HG03521 (cell line): ENCODE data around the gene RAB21.
"Not testable (repeated sequence)": the region's sequence is repeated elsewhere in the genome, so short reads cannot be mapped to it uniquely, and the experiment has no call there.

Experiments
- ATAC-seq: cut with Tn5 transposase; IDR thresholded peaks from one replicate; pipeline ENCODE4 v1.9.1; 2021; ENCODE audit warnings: mild to moderate bottlenecking, moderate library complexity; ENCODE audit not compliant: unreplicated experiment

RAB21 gene

DNA sequence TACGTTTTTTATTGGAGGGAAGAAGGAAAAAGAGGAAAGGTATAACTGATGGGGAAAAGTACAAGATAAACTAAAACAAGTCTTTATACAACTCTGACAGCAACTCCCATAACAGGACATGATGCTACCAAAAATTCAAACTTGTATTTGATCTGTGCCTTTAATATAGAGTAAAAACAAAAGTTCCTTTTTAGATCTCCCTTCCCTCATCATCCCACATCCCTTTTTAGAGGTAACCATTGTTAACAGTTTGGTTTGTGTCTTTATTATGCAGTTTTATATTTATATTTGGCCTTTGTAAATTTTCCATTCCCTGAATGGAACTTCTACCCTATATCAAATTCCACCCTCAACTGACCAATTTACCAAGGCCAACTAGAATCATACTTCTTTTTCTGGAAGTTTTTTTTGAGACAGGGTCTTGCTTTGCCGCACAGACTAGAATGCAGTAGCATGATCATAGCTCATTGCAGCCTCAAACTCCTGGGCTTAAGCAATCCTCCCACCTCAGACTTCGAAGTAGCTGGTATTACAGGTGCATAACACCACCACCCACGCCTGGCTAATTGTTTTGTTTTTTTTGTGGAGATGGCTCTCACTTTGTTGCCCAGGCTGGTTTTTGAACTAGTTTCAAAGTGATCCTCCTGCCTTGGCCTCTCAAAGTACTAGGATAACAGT, 36.9 kb downstream of the RAB21 start:
- ATAC-seq: no peak

GRCh38 chr12:71792599-71792998, 37.9 kb downstream of the RAB21 start:
- no peak for ATAC-seq

DNA sequence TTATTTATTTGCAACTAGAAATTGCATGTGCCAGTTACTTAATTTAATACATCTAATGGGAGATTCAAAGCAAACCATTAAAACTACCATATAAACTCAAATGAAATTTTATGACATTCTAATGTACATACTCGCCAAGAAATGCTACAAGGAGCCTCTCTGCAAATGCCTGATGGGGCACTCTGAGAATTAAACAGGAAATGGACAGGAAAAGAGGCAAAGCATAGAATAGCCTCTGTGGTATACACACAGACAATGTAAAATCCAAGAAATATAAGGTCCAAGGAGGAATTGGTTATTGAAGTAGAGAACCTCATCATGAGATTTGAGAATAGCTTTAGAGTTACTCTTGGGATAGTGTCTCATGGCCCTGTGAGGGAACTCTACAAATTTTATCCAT, 41.2 kb downstream of the RAB21 start:
- no peak for ATAC-seq

- ATAC-seq: no peak
Observed at GRCh38 chr12:71797531-71797930, 42.9 kb downstream of the RAB21 start.

- no peak for ATAC-seq
Observed at GRCh38 chr12:71799106-71799505, 44.4 kb downstream of the RAB21 start.

- no peak for ATAC-seq
Observed at GRCh38 chr12:71800177-71800576, 45.5 kb downstream of the RAB21 start.

DNA sequence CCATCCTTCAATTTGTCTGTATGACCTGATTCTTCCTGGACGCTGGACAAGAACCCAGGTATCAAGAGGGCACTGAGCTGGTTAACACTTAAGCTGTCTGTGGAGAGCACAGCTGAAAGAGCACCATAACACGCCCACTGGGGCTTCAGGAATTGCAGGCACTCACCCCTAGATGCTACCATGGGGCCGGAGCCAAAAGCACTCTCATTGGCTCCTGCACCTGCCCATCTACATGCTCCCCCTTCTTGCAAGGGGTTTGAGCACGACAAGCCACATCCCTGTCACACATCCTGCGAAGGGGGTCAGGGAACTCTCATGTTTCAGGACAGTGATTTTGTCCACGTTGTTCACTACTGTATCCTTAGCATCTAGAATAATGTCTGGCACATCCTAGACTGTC, 49.8 kb downstream of the RAB21 start:
- no peak for ATAC-seq

DNA sequence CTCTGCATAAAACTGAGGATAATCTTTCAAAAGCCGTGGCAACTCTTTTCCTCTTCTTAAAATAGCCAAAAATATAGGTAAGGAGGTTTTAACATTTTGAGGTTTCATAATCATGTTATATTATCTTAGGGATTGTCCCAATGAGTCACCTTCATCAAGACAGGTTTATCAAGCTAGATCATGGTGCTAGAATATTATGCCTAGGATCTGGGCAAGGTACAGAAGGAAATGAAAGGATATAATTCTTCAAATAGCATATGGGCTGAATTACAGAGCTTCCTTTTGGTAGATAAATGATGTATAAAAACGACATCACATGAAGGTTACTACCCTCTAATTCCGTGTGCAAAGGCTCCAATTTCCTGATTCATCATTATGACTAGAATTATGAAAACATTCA, 56.3 kb downstream of the RAB21 start:
- ATAC-seq: no peak

GRCh38 chr12:71815242-71815641, 60.6 kb downstream of the RAB21 start:
- ATAC-seq: not testable (repeated sequence)

- ATAC-seq: not testable (repeated sequence)
Observed at GRCh38 chr12:71822088-71822487, 67.4 kb downstream of the RAB21 start.

GRCh38 chr12:71828813-71829212, 74.2 kb downstream of the RAB21 start:
- no peak for ATAC-seq

- no peak for ATAC-seq
Observed at GRCh38 chr12:71837356-71837755, 82.7 kb downstream of the RAB21 start.

DNA sequence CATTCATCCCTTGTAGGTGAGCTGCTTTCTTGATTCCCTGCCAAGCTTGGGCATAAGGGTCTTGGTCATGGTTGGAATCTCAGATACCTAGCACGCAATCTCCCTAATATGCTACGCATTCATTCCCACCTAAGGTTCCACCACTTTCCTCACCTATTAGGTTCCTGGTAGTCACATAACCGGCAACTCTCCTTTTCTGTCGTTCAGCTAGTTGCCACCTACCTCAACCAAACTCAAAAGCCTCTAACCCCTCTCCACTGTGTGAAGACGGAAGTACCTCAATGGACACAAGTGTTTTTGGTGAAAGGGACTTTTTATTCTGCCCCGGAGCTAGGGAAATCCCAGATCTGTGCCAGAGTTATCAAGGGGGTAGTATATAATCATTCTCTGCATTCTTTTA, 83.6 kb downstream of the RAB21 start:
- ATAC-seq: no peak

DNA sequence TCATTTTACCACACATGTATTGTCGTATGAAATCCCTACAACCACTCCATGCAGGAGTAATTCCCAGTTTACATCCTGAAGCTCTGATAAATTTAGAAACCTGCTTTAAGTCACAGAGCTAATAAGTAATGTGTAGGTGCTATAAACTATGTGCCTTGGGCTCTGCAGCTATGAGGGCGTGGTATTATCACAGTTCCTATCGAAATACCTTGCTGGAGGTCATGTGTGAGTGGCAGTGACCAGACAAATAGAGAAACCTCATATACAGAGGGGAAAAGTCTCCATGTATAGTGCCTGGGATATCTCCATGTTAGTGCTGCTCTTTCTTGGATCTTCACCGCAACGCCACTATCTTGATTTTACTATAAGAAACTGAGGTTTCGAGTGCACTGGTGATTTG, 84.0 kb downstream of the RAB21 start:
- ATAC-seq: no peak

DNA sequence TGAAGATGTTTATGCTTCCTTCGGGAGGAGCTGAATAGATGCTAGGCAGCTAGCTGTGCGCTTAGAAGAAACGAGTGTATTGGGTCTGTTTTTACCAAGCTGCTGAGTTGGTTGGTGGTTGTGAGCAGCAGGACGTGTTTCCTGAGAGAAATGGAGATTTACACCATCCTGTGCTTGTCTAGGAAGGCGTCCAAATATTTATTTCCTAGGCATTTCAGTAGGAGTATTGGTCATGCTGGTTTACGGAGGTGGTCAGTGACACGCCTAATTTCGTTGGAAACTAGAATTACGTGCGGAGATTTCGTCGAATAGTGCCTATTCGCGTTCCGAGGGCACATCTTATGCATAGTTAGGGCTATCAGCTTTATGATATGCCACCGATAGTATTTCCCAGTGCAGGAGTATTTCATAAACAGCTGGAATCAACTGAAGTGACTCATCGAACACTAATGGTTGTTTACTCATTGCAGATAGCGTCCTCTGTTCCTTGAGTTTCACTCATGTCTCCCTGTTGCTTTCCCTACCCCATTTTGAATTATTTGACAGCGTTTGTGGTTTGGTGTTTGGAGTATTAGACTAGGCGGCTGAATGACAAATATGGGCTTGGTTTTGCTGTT, 85.7 kb downstream of the RAB21 start:
- ATAC-seq: peak; percentile 20

GRCh38 chr12:71846322-71846940, 91.8 kb downstream of the RAB21 start:
- no peak for ATAC-seq

DNA sequence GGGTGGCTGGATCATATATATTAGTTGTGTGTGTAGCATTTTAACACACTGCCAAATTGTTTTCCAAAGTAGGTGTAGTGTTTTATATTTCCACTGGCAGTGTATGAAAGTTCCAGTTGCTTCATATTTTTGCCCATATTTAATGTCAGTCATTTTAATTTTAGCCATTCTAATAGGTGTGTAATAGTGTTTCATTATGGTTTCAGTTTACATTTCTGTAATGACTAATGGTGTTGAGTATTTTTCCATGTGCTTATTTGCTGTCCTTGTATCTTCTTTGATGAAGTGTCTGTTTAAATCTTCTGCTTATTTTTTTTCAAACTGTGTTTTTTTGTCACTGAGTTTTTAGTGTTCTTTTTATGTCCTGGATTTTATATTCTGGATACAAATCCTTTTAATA, 93.5 kb downstream of the RAB21 start:
- no peak for ATAC-seq

GRCh38 chr12:71849109-71849851, 94.6 kb downstream of the RAB21 start:
- no peak for ATAC-seq
